Gastroesophageal sphincter (tissue), 4 donors: ENCODE results near the gene MUC6. TPM values are rescaled to one million over a fixed set of nuclear protein-coding genes. Genes with fewer than 3 reads are reported as not detected.

Experiments used
- ATAC-seq: fragments of 150-250 bp; one replicate; pipeline ENCODE4 v1.9.1; 2016; ENCODE audit warnings: mild to moderate bottlenecking, moderate library complexity
- H3K27ac ChIP-seq, 4 donors: fragments of 200-600 bp; sonication (generic) in 3 of 4; 1 replicate in 3 of 4; 2 replicates in 1 of 4; pipeline ENCODE4 v1.5.1; 2016 to 2019
- H3K27me3 ChIP-seq: fragments of 200-600 bp; sonication (generic); one replicate; pipeline ENCODE4 v1.5.1; 2019
- H3K36me3 ChIP-seq, 2 donors: fragments of 200-600 bp; sonication (generic); one replicate each; pipeline ENCODE4 v1.5.1; 2019; ENCODE audit warnings: control low read depth in 1 of 2
- H3K4me1 ChIP-seq, 3 donors: fragments of 200-600 bp; sonication (generic); 1 replicate in 2 of 3; 2 replicates in 1 of 3; pipeline ENCODE4 v1.5.1; 2016 to 2019; ENCODE audit warnings: control low read depth in 2 of 3
- H3K4me3 ChIP-seq, 2 donors: fragments of 200-600 bp; sonication (generic); one replicate each; pipeline ENCODE4 v1.5.1; 2019; ENCODE audit warnings: mild to moderate bottlenecking in 1 of 2, moderate library complexity in 1 of 2
- H3K9me3 ChIP-seq, 3 donors: fragments of 200-600 bp; sonication (generic); one replicate each; pipeline ENCODE4 v1.5.1; 2017 to 2019; ENCODE audit warnings: control low read depth in 2 of 3
- EP300 ChIP-seq: sonication (generic); formaldehyde crosslinking; IDR thresholded peaks from one replicate; pipeline ENCODE4 v1.6.1; 2017; ENCODE audit warnings: antibody characterized with exemption, mild to moderate bottlenecking
- POLR2A ChIP-seq, 2 donors: fragments of 450-650 bp; IDR thresholded peaks; one replicate each; pipeline ENCODE4 v1.6.1; 2017; ENCODE audit warnings: antibody characterized with exemption in 2 of 2, mild to moderate bottlenecking in 2 of 2, moderate library complexity in 1 of 2
- POLR2AphosphoS5 ChIP-seq: sonication (generic); formaldehyde crosslinking; IDR thresholded peaks from one replicate; pipeline ENCODE4 v1.6.1; 2017; ENCODE audit warnings: antibody characterized with exemption
- whole genome bisulfite sequencing, 2 donors: methylation state at CpG; one replicate each; pipeline ENCODE4 v1.1.5; 2018; ENCODE audit warnings: low coverage in 1 of 2; 5-methylcytosine and 5-hydroxymethylcytosine counted together
- total RNA-seq, 4 donors: library from RNA; depleted of rRNA; stranded (reverse); fragments of >200 nt; gene quantifications; one replicate each; pipeline ENCODE4 v1.1.0, GENCODE V29; 2016
- TF ChIP-seq, protein P1 (sequence below), 4 experiments: fragments of 200-600 bp in 2 of 4; fragments of 450-650 bp in 2 of 4; sonication (generic) in 1 of 4; IDR thresholded peaks; one replicate each; pipeline ENCODE4 v1.5.1; 2017 to 2019; ENCODE audit warnings: antibody characterized with exemption in 4 of 4, mild to moderate bottlenecking in 2 of 4, moderate library complexity in 2 of 4

The MUC6 gene
- total RNA-seq, 4 donors from 2014 or later: 0.77 TPM; not detected in 3

DNA sequence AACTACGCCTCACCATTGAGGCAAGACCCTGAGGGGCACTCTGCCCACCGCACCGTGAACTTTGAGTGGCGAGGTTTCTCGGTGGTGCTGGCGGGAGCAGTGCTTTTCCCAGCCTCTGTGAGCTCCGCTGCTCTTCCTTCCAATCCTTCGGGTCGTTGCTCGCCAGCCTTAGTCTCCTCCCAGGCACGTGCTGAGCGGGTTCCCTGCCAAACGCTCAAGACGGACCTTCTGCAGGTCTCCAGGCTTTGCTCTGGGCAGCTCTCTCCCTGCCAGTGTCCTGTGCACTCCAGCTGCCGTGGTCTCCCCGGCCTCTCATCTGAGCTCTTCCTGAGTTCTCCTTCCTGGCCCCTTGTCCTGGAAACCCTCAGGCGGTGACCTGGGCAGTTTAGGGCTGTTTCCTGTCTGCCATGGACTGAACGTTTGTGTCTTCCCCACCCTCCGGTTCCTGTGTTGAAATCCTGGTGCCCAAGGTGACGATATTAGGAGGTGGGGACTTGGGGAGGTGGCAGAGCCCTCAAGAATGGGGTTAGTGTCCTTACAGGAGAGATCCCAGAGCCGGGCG lies 11.2 kb upstream of the MUC6 start:
- Histone ChIP-seq H3K4me3 (no peak overlapping the region), H3K4me1 (peaks cover 0 to 8% (median 0%) of the 10 kb centered on the region in 3 donors), H3K27me3 (peaks cover 69% of the 10 kb centered on the region), H3K27ac (no peak overlapping the region), H3K9me3 (no peaks in the 10 kb centered on the region), H3K36me3 (no peaks in the 10 kb centered on the region)
- 59 to 70% methylated on average over 15 of the region's 22 CpGs for WGBS, 2 donors
- no peak for ATAC-seq
- TF ChIP-seq POLR2AphosphoS5 (no peak), EP300 (no peak), POLR2A (IDR thresholded peaks at IDR 0.05) (no peak)
- TF ChIP-seq, protein P1, sequence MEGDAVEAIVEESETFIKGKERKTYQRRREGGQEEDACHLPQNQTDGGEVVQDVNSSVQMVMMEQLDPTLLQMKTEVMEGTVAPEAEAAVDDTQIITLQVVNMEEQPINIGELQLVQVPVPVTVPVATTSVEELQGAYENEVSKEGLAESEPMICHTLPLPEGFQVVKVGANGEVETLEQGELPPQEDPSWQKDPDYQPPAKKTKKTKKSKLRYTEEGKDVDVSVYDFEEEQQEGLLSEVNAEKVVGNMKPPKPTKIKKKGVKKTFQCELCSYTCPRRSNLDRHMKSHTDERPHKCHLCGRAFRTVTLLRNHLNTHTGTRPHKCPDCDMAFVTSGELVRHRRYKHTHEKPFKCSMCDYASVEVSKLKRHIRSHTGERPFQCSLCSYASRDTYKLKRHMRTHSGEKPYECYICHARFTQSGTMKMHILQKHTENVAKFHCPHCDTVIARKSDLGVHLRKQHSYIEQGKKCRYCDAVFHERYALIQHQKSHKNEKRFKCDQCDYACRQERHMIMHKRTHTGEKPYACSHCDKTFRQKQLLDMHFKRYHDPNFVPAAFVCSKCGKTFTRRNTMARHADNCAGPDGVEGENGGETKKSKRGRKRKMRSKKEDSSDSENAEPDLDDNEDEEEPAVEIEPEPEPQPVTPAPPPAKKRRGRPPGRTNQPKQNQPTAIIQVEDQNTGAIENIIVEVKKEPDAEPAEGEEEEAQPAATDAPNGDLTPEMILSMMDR (IDR thresholded peaks at IDR 0.05): no peak

DNA sequence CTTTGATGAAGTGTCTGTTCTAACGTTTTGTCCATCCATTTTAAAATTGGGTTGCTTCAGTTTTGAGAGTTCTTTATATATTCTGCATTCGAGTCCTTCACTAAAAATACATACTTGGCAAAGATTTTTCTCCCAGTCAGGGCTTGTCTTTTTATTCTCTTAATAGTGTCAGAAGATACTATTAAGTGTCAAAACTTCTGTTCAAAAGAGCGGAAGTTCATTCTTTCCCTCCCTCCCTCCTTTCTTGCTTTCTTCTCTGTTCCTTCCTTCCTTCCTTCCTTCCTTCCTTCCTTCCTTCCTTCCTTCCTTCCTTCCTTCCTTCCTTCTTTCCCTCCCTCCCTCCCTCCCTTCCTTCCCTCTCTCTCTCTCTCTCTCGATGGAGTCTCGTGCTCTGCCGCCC lies 7.6 kb upstream of the MUC6 start:
- TF ChIP-seq, protein P1 (IDR thresholded peaks at IDR 0.05): no peak
- TF ChIP-seq POLR2A (IDR thresholded peaks at IDR 0.05) (no peak), POLR2AphosphoS5 (no peak), EP300 (no peak)
- H3K36me3 ChIP-seq: no peaks in the 10 kb centered on the region
- H3K27ac ChIP-seq: no peak overlapping the region
- H3K4me1 ChIP-seq: no peaks in the 10 kb centered on the region
- 55 to 81% methylated on average over 3 to 5 of the region's 6 CpGs for WGBS, 2 donors
- ATAC-seq: no peak
- H3K4me3 ChIP-seq: no peak overlapping the region
- no peaks in the 10 kb centered on the region for H3K9me3 ChIP-seq
- peaks cover 67% of the 10 kb centered on the region for H3K27me3 ChIP-seq

DNA sequence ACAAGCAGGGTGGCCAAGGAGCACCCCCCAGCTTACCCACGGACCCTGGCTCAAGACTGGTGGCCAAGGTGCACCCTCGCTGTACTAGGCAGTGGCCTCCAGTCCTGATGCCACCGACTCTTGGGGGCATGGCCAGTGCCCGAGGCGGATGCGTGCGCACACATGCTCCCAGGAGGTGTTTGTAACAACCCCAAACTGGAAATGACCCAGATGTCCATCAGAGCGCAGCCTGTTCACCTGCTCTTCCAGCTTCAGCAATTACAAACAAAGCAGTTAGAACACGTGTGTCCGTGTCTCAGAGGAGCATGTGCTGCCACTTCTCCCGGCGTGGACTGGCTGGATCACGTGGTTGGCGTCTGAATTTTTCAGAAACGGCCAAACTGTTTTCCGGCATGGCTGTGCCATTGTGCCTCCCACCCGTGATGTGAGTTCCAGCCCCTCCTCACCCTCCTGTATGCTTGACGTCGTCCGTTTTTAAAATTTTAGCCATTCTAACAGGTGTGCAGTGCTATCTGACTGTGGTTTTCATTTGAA lies 7.1 kb upstream of the MUC6 start:
- Histone ChIP-seq H3K27me3 (peaks cover 64% of the 10 kb centered on the region), H3K4me3 (no peak overlapping the region), H3K9me3 (no peaks in the 10 kb centered on the region), H3K4me1 (no peaks in the 10 kb centered on the region), H3K36me3 (no peaks in the 10 kb centered on the region), H3K27ac (no peak overlapping the region)
- ATAC-seq: no peak
- 74 to 76% methylated on average over 10 to 12 of the region's 20 CpGs for WGBS, 2 donors
- TF ChIP-seq, protein P1 (IDR thresholded peaks at IDR 0.05): no peak
- TF ChIP-seq POLR2A (IDR thresholded peaks at IDR 0.05) (no peak), POLR2AphosphoS5 (no peak), EP300 (no peak)

DNA sequence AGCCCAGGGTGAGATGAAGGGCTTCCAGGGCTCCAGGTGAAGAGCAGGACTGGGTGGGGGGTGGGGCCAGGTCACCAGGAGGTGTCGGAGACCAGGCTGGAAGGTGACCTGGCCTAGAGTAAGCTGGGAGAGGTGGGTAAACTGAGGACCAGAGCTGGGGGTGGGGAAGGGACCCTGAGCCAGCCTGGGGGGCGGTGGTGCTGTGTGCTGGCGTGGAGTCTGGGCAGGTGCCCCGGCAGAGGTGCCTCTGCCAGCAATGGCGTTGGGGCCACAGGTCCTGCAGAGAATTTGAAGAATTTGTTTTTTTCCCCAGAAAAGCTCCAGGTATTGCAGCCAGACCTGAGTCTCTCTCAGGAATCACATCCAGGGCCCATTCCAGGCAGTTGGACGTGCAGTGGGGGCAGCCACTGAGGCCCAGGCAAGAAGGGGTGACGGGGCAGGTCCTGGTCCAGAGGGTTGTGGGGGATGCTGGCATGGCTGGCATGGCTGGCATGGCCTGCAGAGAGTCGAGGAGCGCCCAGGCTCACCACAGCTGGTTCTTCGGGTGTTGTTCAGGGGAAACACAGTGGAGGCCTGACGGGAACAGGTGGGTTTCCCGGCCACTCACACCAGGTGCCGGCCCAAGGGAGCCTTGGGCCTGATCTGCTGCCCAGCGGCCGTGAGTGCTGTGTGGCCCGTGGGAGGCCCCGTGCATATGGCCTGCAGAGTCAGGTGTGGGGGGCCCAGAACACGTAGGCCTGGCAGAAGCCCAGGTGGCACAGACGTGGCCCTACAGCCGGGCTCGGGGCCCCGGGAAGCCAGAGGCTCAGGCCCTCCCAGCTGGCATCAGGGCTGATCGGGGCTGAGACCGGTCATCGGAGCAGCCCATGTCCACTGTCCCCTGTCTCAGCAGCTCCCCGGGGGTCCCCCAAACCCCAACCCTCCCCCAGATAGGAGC lies 6.4 kb upstream of the MUC6 start:
- TF ChIP-seq POLR2AphosphoS5: no peak
- TF ChIP-seq POLR2A (IDR thresholded peaks at IDR 0.05): no peak
- TF ChIP-seq, protein P1 (IDR thresholded peaks at IDR 0.05): no peak
- no peak for TF ChIP-seq EP300
- no peak overlapping the region for H3K4me3 ChIP-seq
- no peak for ATAC-seq

More for the DNA sequence above, 6.4 kb upstream of the MUC6 start:
- H3K27me3 ChIP-seq: peaks cover 63% of the 10 kb centered on the region
- WGBS, 2 donors: 75% methylated on average over 4 of the region's 26 CpGs; no CpG with 5 or more reads in 1 of the 2 donors
- H3K27ac ChIP-seq: no peak overlapping the region
- H3K36me3 ChIP-seq: no peaks in the 10 kb centered on the region
- H3K9me3 ChIP-seq: no peaks in the 10 kb centered on the region
- no peaks in the 10 kb centered on the region for H3K4me1 ChIP-seq
